NCI-H1092 (cell line): ENCODE measurements around the gene ERH.
"Not testable (repeated sequence)": the region's sequence is repeated elsewhere in the genome, so short reads cannot be mapped to it uniquely, and the experiment has no call there.

Experiments
- DNase-seq: peaks from one replicate; lab custom pipeline; 2025; lab: John Stamatoyannopoulos, UW

ERH gene

DNA sequence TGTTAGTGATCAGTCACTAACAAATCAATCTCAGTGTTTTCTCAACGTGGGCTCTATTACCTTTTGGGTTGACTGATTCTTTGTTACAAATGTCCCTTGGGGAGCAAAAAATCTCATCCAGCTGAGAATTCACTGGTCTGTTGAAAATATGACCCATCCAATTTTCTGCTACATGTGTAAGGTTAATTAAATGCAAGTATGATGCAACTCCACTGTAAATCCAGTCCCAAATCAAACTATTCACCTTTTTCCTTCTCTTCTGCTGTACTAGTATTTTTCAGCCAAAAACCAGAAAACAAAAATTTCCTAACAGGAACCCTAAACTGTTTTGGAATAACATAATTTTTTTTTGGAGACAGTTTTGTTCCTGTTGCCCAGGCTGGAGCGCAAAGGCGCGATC lies 2.2 kb downstream of the ERH start:
- DNase-seq = no peak

DNA sequence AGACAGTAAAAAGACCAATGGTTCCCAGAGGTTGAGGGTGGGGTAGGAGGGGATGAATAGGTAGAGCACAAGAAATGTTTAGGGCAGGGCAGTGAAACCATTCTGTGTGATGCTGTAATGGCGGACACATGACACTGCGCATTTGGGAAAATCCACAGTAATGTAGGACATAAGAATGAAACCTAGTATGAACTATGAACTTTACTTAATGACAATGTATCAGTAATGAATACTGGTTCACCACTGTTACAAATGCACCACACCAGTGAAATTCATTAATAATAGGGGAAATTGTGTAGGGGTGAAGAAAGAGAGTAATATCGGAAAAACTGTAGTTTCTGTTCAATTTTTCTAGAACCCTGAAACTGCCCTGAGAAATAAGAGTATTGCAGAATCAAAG lies 5.6 kb downstream of the ERH start:
- DNase-seq = no peak

DNA sequence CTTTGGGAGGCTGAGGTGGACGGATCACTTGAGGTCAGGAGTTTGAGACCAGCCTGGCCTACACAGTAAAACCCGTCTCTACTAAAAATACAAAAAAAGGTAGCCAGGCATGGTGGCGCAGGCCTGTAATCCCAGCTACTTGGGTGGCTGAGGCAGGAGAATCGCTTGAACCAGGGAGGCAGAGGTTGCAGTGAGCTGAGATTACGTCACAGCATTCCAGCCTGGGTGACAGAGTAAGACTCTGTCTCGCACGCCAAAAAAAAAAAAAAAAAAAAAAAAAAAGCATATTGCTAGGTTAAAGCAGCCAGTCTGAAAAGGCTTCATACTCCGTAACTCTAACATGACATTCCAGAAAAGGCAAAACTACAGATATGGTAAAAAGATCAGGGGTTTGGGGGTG lies 6.7 kb downstream of the ERH start:
- DNase-seq = not testable (repeated sequence)

DNA sequence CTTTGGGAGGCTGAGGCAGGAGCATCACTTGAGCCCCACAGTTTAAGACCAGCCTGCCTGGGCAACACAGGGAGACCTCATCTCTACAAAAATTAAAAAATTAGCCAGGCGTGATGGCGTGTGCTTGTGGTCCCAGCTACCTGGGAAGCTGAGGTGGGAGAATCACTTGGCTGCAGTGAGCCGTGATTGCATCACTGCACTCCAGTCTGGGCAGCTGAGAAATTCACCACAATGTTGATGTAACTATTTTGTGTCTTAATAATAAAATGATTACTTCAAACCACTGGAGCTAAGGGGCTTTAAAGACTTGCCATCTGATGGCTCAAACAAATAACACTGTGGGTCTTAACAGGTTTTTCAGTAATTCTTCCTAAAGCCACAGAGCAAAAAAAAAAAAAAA lies 10.8 kb downstream of the ERH start:
- DNase-seq = no peak

DNA sequence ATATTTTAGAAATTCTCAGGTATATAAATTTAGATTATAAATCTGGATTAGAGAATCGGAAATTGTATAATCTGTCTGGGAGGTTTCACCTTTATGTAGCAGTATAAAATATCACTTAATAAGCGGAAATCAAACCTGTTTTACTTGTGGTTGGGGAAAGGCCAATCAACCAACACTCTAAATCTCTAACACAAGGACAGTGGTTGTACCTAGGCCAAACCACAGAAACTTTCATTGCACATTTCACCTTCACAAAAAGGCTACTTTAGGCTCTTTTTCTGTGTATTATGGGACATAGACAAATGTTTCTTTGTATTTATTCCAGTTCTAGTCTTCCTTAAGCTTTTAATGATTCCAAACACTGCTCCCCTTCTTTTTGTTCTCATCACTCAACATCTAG lies 19.8 kb downstream of the ERH start:
- no peak for DNase-seq

DNA sequence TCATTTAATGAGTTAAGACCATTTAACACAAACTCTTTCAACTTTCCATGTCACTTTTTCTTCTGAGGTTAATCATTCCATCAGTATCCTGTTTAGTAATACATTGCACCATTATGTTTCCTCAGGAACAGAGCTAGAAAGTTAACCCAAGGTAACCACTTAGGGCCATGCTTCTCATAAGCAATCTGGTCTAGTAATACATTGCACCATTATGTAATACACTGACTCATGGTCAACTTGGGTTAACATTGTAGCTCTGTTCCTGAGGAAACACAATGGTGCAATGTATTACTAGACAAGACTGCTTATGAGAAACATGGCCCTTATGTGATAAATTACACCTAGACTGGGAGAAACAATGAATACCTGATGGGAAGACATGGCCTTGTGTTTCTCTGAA lies 21.7 kb downstream of the ERH start:
- DNase-seq = no peak

DNA sequence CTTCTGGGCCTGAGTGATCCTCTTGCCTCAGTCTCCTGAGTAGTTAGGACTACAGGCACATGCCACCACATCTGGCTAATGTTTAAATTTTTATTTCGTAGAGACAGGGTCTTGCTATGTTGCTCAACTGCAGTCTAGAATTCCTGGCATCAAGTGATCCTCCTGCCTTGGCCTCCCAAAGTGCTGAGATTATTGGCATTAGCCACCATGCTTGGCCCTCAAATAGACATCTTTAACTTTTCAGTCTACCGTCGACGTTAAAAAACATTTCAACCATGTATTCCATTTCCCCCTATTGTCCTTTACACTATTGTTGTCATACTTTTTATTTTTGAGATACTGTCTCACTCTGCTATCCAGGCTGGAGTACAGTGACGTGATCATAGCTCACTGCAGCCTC lies 22.4 kb downstream of the ERH start:
- no peak for DNase-seq

DNA sequence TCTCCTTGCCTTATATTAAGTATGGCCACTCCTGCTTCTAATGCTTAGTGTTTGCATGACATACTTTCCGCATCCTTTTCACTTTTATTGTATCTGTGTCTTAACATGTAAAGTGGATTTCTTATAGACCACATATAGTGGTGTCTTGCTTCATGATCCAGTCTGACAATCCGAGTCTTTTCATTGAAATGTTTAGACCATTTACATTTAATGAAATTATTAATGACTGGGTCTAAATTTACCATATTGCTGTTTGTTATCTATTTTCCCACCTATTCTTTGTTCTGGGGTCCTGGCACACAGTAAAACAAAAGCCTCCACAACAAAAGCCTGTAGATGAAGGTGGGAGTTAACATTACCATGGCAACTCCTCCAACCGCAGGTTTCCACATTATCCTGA lies 22.9 kb downstream of the ERH start:
- DNase-seq = no peak

DNA sequence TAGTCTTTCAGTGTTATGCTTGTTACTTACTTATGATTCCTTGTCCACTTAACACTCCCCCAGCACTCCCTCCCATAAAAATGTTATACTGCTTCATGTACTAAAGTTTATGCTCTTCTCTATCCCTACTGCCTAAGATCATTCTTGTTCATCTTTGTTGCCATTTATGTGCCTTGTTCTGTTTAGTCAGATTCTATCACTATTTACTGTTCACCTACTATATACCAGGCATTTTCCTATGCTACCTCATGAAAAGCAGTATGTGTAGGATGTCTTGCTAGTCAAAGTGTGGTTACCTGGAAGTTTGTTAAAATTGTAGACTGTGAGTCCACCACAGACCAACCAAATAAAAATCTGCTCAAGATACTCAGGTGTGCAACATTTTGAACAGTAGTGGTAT lies 23.9 kb downstream of the ERH start:
- DNase-seq = no peak

DNA sequence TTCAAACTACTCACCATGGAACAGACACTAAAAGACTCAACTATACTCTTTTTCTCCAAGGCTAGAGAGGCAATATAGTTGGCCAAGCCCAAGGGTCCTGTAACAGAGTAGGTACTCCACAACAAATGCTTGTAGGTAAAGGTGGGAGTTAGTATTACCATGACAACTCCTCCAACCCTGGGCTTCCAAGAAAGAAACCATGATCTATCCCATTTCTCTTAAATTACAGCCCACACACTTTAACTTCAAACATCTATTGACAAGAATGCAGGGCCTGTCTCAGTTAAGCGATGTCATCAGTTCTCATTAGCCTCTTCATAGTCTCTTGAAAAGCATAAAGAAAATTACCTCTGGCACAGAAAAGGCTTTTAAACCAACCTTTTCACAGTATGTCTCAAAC lies 25.0 kb downstream of the ERH start:
- no peak for DNase-seq

DNA sequence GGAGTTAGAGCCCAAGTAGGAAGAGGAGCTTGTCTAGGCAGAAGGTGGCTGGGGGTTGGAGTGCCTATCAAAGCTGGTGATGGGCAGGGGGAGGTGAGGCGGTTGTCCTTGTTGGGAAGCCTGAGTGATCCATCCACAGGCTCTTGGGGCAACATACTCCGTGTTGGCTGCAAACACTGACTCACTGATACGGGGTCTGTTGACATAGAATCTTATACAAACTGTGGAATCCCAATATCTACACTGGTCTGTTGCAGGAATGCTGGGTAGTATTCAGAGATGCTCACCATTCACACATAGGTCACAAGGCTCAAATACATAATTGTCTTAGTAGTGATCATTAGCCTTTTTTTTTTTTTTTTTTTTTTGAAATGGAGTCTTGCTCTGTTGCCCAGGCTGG lies 26.0 kb downstream of the ERH start:
- no peak for DNase-seq

DNA sequence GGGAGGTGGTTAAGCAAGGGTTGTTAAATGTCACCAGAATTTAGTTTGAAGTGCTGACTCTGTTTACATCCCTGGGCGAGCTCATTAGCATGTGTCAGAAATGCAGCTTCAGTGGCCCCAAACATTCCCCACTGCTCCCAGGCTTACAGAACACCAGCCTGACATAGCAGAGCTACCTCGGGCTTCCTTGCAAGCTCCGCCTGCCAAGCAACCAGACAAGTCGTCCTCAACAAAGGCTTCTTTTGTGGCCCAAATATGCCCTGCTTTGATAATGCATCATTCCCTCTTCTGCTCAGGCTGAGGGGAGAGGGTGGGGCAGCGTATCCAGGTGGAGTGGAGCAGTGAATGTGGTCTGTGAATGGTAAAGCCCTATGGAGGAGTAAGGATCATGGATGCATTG lies 28.0 kb downstream of the ERH start:
- no peak for DNase-seq

DNA sequence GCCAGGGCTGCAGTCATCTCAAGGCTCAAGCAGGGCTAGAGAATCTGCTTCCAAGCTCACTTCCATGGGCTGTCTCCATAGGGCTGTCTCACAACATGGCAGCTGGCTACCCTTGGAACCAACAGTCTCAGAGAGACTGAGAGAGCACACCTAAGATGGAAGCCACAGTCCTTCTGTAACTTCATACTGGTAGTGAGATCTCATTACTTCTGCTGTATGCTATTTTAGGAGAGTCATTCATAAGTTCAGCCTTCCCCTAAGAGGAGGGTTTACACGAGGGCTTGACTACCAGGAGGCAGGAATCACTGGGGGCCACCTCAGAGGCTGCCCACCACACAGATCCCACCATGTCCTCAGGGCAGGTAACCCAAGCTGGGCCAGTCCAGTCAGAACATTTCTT lies 29.7 kb downstream of the ERH start:
- DNase-seq = no peak

DNA sequence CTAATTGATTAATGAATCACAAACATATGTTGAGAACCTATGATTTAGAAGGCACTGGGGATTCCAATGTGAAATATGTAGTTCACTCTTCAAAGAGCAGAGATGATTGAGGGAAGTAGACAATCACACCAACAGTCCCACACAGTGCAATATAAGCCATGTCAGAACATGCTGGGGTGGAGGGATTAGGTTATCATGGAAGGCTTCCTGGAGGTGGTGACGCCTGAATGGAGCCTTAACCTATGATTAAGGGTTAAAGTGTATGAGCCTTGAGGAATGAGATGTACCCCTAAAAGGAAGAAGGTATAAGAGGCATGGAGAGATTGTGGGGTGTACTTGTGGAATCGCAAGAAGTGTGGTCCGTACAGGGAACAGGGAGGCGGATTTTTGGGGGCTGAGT lies 31.3 kb downstream of the ERH start:
- no peak for DNase-seq

DNA sequence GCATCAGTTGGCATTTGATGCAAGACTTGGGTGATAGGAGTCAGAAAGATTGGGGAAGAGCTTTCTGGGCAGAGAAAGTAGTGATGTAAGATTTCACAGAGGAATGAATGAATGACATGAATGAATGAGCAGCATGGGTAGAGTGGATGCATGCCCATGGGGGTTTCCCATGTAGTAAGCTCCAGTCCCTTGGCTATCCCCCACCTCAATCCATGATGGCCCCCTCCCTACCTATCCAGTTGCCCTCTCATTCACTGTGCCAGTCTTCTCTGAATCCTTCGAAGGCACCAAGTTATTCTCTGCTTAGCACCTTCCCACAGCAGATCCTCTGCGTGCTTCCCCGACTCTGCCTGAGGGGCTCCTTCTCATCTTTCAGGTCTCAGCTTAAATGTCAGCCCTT lies 32.0 kb downstream of the ERH start:
- no peak for DNase-seq

DNA sequence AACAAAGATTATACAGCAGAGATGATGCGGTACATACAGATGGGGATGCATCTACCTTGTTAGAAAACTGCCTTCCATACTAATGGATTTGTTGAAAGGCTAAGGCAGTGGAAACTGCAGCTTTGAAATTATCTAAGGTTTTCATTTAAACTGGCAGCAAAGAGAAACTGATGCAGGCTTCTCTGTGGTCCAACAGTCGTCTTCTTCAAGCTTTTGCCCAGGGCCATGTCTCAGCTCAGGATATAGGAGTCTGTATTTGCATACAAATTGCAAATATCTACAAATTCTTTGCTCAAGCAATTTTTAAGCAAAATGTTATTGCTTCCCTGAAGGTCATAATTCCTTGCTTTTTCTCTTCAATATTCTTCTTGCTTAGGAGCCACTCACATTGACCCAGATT lies 33.7 kb downstream of the ERH start:
- DNase-seq = no peak

DNA sequence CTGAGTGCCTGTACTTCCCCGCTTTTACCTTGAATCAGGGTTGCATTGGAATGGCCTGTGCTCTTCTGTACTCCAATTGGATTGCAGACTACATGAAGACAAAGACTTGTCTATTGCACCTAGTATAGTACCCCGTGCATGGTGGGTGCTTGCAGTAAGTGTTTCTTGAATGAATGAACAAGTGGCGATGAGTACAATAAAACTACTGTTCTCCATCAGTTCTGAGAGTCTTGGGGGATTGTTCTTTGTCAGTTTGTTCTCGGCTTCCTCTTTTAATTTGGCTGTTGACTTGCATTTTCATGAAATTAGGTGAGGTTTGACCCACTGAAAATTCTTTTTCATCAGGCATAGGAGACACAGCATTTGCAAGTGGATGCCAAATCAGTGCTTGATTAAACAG lies 34.1 kb downstream of the ERH start:
- no peak for DNase-seq

DNA sequence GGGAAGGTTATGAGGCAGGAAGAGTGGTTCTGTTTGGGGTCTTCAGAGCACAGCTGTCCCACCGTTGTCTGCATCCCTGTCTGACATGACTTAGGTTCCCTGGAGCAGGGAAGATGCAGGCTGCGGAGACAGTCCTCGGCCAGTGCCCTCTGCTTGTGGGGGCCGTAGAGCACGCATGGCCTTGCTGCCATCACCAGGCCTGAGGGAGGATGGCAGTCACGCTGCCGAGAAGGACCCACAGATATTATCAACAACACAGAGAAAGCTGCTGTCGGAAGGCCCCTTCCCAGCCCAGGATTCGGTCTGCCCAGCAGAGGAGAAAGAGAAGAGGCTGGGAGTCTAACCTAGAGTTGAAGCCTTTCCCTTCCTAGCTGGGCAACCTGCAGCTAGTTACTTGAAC lies 35.0 kb downstream of the ERH start:
- DNase-seq = no peak

DNA sequence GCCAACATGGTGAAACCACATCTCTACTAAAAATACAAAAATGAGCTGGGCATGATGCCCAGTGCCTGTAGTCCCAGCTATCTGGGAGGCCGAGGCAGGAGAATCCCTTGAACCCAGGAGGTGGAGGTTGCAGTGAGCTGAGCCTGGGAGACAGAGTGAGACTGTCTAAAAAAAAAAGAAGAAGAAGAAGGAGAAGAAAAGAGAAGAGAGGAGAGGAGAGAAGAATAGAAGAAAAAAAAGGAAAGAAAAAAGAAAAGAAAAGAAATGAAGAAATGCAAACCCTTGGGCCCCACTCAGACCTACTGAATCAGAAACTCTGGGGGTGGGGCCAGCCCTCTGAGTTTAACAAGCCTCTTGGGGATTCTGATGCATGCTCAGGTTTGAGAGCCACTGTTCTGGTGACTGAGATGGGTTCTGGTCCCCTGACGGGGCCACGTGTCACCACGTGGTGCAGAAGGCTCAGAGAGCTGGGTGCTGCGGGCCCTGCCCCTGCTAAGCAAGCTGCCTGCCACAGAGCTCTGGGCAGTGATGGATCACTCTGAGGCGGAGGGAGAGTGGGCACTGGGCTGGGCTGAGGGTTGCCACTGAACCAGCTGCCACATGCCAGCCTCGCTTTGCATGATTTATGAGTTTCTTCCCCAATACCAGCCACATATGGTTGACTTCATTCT lies 37.5 kb downstream of the ERH start:
- no peak for DNase-seq

DNA sequence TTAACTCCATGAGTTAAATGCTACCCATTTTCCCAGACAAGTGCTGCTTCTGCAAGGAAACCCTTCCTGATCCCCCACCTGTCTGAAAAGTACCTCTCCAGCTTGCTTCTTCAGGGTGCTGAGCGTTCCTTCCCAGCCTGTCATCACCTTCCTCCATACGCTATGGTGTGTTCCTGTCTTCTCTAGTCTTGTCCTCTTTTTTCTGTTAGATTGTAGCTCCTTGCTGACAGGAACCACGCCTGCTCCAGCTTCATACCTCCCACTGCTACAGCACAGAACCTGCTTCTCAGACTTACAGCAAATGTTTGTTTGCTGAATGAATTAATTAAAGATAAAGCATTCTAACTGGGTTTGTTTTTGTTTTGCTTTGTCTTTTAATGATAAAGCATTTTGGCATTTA lies 39.1 kb downstream of the ERH start:
- DNase-seq = no peak

DNA sequence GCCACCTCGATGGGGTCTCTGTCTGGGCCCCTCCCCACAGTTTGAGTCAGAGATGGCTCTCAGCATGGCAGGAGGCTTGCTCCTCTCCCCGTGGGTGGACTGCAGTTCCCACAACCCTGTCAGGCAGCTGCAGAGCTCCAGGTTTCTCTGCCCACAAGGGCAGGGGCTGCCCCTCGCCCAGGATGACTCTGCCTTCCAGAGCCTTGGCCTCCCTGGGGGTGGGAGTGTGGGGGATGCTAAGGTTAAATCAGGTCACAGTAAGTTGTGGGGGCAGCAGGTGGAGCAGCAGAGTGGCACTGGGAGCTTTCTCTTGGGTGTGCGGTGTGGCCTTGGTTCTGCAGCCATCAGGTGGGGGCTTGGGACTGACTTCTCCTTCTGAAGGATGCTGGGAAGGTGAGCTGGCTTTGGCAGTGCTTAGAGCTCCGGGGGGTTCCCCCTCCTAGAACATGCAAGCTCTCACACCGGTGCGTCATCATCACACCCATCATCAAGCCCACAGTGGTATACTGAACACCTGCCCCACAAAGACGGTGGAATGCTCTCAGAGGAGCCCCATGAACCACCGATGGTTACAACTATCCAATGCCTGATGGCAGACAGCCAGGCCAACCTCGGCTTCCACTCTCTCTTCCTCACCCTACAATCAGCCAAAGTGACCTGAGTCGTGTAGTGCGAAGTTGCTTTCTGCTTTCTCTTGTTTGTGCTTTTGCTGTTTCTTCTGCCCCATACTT lies 39.7 kb downstream of the ERH start:
- no peak for DNase-seq

DNA sequence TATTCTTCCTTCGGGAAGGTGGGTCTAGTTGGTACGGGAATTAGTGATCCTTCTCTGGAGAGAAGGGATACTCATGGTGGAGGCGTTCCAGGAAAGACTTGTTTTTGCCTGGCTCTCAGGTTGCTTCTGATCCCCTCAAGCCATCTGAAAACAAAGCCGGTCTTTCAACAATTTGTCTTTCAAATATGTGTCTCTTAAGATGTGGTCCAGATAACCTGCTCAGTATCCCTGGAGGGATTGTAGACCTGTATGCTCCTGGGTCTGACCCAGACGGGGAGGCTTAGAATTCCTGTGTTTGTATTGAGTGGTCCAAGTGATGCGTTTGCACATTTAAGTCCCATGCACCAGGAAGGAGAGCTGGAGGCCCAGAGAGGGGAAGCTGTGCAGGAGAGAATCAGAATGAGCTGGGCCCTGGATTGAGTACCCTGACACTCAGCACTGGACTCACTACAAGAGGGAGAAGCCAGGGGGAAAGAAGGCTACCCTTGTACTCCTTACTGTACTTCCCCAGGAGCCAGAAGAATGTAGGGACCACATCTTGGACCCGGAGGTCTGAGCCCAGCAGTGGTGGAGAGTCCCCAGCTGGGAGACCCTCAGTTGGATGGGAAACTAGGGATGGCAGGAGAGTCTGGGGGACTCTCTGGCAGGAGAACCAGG lies 40.4 kb downstream of the ERH start:
- DNase-seq = no peak

DNA sequence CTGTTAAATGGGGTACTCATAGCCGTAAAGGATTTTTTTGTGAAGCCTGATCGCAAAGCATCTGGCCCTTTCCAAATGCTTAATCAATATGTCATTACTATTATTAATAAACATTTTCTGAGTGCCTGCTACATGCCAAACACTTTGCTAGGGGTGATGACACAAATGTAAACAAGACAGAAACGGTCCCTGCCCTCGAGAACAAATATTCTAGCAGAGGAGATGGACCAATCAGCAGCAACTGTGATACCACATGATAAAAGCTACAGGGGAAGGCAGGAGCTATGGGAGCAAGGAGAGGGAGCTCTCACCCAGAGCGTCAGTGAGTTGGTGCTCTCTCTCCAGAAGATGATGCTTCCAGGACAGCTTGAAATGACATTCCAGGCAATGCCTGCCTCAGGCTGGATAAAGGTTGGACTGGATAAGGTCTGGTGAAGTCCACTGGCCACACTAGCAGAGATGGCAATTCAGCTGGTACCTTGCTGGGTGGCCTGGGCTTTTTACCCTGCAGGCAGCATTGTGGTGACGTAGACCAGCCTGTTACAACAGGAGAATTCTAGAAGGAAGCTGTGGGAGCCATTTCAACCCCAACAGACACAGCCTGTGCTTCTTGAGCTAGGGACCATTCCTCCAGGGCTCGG lies 41.1 kb downstream of the ERH start:
- DNase-seq = no peak
